Inflammatory macrophage treated with lipopolysaccharide for 1 hour (primary cell): ENCODE measurements around the gene NFATC2.
A peak's percentile ranks its signal among the peaks of the same experiment; 100 is the strongest.

ENCODE experiments used
- DNase-seq, 2 donors: peaks; one replicate each; pipeline ENCODE4 v3.0.0-alpha.2; 2020 to 2022

The NFATC2 gene

DNA sequence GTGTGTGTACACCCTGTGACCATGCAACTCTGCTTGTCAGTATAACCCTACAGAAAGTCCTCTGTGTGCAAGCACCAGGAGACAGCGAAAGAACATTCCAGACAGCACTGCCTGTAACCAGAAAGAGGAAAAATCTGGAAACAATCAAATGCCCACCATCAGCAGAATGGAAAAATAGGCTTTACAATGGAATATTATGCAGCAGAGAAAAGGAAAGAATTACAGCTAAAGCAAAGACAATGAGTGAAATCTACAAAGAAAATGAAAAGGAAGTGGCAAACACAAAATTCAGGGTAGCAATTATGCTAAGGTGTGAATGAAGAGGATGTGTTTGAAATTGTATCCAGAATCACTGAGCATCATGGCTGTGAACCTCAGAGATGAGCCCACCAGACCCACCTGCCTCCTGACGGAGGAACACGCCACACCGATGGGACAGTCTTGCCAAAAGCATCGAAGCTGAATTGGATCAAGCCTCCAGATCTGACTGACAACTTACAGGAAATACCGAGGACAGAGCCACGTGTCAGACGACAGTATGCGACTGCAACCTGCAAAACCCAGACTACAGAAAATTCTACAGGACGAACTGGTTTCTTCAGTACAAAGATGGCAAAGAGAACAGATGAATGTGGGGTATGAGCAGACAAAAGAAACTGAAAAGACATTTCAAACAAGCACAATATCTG, 133.2 kb downstream of the NFATC2 start:
- DNase-seq, result no peak

DNA sequence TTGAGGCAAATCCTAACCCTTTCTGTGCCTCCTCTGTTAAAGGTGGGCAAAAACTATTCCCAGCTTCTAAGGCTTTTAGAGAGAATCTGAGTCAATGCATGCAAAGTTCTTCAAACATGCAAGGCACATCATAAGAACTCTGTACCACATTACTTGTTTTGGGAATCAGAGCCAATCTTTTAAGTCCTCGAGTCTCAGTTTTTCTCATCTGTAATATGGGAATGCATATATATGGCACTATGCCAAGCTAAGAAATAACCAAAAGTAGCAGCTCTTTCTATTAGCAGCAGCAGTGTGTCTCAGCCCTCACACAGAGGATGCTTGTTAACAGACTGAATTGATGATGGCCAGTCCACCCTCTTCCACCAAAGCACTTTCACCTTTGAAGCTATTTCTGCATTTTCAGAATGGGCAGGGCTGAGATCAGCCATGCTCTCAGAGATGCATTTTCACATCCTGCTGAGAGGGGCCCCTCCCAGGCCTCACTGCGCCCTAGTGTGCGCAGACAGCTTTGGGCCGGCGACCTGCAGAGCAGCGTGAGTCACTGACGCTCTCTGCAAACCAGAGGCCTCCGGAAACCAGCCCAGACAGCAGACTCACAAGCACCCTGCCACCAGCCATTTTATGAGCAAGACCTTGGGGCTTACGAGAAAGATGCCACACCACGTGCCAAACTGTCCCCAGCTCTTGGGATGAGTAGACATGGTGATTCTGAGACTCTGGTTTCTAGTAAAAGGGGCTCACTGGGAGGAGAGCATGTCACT, 138.0 kb downstream of the NFATC2 start:
- no peak for DNase-seq

DNA sequence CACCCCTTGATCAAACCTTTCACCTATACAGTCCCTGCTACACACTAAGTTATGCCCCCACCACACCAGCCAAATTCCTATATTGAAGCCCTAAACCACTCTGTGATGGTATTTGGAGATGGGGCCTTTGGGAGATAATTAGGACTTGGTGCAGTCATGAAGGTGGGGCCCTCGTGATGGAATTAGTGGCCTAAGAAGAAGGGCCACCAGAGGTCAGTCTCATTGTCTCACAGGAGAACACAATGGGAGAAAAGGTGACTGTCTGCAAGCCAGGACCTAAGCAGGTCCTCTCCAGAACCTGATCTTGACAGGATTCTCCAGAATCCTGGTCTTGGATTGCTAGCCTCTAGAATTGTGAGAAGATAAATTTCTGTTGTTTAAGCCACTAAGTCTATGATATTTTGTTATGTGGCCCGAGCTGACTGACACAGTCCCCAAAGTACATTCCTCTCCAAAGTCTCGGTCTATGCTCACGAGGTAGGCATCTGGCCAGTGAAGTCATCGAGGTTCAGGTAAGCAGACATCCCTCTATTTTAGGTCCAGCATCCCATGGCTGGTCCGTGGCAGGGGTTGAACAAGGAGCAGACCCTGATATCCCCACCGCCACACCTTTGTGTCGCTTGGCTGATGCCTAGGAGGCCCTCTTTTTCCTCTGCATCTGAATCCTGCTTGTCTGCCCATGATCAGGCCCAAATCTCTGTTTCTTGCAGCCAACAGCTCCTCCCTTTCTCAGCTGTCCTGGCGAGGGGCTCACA, 138.9 kb downstream of the NFATC2 start:
- DNase-seq, result no peak

DNA sequence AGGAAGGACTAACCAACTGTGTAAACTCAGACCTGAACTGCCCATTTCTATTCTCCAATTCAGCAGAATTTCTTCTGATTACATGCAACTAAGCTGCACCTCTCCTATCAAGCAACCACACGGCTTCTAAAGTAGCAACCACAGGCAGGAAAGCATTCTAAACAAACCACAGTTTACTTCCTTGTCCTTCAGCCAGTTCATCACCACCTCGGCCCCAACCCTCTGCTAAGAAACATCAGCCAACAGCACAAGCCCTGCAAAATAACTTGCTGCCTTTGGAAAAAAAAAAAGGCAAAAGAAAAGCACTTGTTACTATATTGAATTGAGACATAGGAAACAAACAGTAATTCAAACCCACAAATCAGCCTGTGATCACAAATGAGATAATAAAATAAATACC, 140.3 kb downstream of the NFATC2 start:
- no peak for DNase-seq

DNA sequence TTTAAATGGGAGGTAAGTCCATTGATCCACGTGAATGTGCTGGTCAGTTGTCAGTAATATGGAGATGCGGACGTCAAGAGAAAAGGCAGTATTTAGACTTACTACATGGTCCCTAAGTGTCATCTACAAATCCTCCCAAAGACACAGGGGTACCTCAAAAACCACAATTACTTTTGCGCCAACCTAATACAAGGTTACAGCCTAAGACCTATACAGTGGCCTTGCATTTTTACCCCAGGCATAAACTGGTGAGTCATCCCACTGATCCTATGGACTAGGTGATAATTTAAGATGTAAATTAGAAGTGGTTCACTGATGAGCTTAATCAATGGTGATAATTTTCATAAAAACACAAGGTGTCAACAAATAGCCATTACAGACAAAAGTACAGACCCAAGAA, 141.0 kb downstream of the NFATC2 start:
- no peak for DNase-seq

DNA sequence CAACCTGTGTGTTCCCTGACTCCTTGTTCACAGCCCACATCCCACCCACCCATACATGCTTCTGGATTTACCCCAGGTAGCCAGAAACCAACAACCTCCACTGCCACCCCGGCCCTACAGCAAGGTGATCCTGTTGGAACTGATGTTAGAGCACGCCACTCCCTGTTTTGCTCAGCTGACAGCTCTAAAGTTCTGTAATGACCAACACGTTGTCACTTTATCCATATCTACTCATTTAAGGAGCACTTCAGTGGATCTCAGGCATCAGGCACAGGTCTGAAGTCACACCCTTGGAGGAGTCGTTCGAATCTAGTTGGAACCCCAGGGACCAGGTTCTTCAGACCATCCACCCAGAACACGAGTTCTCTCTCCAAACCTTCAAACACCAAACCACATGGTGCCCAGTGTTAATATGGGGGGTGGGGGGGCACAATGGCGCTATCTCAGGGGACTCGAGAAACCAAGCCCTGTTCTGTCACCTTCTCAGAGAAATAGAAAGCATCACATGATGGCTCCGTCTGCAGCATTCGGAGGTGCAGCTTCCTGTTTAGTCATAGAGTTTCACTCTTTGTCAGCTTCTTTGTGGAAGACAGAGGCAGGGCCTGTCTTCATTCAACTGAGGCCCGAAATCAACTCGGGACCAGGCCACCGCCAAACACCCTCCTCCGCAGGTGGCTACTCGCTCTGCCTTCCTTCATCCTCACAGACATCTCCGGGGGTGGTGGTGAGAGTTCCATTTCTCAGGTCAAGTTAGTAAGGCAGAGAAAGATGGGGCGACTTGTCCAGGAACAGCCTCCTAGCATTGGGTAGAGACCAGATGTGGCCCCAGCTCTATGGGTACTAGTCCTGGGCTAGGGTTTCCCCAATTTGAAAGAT, 142.2 kb downstream of the NFATC2 start:
- peak; percentile 21 to 27 for DNase-seq

DNA sequence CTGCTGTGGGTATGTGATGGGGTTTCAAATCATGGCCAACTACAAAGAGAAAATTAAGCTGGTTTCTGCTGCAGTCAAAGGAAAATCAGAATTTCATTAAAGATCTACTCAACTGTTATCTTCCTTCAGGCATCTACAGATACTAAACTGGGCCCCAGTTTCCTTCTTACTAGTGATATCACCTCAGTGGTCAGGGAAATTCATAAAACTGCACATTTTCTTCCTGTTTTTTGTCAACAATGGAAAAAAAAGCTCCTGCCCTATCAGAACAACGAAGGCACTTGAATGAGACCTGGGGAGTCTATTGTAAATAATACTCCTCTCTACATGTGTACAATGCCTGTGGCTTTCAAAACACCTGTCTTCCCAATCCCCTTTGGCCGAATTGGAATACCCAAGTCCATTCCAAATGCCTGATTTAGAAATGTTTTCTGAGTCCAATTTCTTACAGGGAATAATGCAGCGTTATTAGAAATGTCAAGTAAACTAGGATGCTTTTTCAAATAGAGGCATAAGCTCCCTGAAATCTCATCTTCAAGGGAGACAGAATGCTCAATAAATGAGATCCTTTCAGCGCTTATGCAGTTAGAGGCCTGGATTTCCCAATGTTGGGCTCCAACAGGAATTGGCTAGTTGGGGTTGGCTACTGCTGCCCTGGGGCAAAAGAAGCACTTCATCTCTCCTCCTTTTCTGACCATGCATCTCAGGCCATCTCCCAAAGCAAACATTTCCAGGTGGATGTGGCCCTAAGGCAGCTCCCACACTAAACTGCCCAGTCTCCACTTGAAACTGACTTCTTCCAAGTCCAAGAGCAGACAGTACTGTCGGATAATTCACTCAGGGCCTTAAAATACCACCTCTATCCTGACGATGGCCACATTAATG, 143.3 kb downstream of the NFATC2 start:
- no peak for DNase-seq

DNA sequence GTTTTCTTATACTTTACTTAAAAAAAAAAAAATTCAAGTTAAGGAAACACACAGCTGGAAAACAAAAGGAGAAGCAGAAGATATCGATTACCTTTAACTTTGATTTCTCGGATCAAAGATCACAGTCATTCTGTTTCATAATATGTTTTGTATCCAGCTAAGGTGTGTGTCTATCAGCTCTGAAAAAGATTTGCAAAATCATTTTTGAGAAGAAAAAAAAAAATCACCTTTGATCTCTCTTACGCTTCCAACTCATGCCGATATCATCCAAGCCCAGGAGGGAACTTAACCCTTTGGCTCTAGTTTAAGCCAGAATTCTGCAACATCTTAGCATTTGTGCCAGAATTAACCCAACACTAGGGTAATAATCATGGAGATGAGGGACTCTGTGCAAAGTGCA, 144.0 kb downstream of the NFATC2 start:
- DNase-seq, result no peak

DNA sequence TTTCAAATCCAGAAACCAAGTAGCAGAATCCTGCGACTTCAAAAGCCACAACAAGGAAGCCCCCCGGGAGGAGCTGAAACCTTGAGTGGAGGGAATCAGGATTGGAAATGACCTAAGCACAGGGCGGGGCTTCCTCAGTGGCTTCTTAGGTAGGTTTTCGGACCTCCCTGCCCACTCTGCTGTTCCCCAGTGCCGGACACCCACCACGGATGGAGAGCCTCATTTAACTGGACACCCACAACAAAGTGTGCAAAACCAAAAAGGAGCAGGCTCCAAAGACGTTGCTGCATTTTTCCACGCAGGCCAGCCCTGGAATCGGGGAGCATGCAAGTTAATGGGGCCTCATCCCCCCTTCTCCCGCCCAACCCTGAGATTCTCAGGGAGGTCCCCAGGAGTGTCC, 144.4 kb downstream of the NFATC2 start:
- DNase-seq, result no peak

DNA sequence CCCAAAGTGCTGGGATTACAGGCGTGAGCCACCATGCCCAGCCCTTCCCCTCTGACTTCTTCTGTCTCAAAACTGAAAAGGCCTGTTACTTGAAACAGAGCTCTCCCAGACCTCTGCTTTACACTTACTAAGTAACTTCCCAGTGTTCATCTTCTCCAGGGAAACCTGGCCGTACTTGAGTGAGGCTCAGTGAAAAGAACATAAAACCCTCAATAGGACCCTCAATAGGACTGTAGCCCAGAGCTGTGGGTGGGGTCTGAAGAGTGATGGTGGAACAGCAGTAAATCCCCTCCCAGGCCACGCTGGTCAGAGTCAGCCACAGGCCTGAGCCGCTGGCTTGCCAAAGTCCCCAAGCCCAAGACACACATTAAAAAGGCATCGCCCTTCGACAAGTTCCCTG, 145.4 kb downstream of the NFATC2 start:
- DNase-seq, result no peak

DNA sequence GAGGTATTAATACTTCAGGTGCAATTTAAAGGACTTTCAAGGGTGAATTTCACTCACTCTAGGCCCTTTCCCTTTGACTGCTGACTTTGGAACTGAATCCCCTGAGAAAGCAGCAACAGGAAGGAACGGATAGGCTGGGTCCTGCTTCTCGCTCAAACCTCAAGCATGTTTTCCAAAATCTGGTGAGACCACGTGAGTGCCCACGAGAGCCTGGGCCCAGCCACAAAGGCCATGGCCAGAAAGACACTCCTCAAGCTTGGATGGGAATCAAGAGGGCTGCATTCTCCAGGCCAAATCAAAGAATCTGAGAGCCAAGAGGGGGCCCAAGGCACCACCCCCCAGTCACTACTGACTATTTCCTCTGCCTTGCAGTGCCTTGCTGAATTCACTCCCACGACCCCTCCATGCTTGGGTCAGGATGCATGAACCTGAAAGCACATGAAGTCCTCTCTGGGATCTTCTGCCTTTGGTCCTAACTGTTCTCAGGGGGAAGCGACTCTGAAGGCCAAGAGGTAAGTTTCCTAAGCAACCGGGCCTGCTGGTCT, 146.1 kb downstream of the NFATC2 start:
- no peak for DNase-seq

DNA sequence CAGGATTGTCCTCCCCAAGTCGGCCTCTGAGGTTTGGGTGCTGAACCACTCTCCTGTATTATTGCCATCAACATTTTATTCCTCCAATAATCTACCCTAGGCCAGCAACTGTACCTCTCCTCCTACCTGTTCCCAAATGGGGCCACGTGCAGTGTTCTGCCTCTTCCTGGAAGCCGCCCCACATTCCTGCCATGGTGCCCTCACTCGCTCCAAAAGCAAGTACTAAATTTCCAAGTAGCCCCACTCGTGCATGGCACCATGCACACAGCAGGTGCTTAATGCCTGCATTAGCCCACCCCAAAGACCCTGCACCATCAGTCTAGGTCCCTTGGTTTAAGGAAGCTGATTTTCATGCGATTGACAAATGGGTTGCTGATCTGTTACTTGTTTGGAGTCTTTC, 147.8 kb downstream of the NFATC2 start:
- DNase-seq, result no peak

DNA sequence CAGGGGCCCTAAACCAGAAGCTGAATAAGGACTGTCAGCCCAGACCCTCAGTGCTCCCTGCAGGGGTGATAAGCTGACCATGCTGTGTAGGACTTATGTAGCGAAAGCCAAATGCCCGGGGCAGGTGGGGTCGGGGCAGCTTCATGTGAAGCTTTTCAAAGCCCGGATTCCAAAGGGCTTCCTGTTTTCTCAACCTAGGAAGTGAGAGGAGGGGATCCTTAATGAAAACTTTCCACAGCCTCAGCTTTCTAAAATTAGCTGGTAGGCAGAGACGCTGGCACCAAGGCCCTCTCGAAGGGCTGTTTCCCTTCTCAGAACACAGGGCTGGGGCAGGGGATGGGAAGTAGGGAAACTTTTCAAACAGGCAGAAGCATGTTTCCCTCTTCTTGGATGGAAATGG, 148.9 kb downstream of the NFATC2 start:
- peak; percentile 35 to 55 for DNase-seq

DNA sequence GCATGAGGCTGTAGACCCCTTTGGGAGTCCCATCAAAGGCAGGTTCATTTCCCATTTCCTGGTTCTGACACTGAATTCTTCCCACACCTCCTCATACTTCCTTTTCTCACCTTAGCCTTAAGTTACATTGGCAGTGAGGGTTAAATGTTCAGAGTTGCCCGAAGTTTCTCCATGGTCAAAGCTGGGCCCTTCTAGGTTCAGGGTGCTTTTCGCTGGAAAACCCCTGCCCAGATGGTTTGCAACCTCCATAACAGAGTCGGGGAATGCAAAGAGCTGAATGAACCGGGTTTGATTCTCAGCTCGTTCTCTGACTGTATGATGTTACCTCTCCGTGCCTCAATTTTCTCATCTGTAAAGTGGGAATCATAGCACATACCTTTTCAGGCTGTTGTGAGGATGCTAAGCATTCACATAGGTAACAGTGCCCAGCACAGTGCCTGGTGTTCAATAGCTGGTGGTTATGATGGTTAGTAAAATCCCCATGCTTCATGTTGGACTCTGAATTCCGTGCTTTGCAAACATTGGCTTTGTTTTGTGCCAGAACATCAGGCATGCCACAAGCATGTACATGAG, 149.8 kb downstream of the NFATC2 start:
- peak in 1 of 2 donors; percentile 29 for DNase-seq

DNA sequence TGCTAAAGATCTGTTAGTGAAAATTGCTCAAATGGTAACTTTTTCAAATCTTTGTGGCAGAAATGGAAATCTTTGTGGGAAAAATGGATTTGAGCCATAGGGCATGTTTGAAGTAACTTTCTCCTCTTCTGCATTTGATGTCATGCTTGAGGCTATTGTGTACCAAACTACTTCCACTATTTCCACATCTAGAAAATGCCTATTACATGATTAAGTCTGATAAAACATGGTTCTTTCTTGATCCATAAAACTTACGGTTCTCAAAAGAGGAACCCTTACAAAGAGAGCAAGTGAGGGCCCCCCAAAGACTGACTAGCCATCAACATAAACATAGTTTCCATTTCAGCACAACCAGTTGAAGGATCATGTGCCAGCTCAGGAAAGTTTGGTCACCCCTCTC, 150.6 kb downstream of the NFATC2 start:
- peak; percentile 51 to 66 for DNase-seq

DNA sequence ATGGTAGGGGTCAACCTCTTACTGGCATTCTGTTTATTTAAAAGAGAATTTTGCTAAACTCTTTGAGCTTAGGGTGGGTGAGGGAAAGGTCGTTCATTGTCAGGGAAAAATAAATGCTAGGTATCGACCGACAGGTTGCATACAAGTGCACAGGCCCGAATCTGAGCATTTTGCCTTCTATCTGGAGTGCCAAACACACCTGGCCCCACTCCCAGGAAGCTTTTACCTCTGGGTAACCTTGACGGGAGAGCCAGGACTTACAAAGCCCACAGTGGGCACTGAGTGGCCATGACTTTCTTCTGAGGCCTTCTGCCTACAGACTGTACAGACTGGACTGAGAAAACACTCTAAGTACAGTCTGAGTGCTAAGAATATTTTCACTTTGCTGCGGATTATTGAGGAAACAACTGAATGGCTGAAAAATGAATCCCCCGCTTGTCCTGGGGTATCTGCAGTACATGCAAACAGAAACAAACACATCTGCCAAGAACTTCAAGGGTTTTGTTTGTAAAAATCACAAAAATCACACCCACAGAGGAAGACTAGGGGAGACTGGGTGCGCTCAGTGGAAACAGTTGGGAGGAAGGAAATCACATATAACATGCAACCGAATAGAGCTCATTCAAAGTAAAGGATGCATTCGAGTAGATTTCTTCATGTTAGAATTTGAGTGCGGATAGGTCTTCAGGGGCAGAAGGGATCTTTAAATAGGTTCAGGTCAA, 152.8 kb downstream of the NFATC2 start:
- no peak for DNase-seq

DNA sequence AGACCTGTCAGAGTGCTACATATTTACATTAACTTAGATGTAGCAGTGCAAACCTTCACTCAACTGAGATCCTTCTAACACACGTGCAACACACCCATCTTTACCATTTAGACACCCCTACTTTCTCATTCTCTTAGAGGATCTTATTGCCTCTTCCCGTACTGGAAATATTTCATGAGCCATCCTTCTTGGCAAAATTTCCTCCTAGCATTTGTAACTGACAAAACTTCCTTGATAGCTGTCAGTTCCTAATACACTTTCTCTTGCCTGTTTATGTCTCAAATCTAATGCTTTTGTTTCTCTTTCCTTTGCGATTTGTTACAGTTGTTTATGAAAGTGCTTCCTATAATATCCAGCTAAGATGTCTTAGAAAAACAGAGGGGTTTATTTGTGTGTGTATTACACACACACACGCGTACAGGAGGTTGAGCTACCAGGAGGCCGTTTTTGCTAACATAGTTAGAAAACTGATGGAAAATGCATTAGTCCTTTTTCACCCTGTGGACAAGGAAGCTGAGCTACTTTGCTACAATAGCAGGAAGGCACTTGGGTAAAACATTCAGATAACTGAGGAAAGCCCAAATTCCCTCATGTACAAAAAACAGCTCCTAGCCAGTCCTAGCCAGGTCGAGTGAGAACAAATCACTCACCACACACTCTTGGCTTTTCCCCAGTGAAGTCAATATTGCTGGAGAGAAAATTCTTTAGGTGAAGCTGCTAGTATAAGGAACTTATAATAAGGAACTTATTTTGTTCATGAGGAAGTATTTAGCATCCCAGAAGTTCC, 153.6 kb downstream of the NFATC2 start:
- DNase-seq, result peak; percentile 23 to 29

DNA sequence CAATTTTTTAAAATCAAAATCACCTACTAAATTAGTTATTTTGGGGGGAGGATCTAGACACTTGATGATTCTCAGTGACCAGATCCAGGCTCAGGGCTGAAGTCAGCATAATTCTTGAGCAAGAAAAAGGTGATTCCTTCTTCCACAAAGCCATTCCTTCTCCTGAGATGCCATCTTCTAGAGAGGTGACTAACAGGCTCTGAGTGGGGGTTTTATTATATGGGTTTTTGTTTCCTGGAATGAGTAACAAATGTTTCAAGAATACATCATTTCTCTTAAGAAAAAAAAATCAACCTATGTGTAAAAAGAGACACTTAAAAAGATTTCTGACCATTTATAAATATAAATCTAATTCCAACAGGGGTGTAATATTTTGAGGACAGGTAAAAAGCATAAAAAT, 154.3 kb downstream of the NFATC2 start:
- DNase-seq, result no peak

DNA sequence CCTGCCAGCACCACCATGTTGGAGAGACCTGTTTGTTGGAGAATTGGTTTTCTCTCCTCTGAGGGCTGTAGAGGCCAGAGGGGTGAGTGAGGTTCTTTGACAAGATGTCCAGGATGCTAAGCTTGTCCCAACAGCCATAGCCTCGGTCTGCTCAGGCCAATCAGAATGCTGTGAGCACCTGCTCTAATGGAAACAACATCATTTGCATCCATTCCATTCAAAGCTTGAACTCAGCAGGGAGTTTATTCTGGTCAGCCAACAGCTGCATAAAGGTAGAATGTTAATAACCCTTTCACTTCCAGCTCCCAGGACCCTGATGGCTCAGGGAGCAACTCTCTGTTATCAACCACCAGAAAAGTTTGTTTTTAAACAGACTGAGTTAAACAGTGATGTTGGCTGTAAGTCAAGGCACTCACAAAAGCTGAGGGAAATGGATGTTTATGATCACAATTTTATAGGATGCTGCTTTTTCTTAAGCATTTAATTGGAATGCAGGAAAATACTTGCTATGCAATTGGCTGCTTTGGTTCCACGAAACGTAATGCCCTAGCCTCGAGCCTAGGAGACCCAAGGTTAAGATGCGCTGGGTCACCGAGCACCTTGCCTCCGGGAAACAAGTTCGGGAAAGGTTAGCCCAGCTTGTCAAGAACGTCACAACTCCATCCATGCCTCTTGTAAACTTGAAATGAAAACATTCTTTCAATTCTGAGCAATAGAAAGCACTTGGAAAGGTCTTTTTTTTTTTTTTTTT, 155.2 kb downstream of the NFATC2 start:
- DNase-seq, result no peak
